ENCODE data around the gene BRSK2.

BRSK2 gene

DNA sequence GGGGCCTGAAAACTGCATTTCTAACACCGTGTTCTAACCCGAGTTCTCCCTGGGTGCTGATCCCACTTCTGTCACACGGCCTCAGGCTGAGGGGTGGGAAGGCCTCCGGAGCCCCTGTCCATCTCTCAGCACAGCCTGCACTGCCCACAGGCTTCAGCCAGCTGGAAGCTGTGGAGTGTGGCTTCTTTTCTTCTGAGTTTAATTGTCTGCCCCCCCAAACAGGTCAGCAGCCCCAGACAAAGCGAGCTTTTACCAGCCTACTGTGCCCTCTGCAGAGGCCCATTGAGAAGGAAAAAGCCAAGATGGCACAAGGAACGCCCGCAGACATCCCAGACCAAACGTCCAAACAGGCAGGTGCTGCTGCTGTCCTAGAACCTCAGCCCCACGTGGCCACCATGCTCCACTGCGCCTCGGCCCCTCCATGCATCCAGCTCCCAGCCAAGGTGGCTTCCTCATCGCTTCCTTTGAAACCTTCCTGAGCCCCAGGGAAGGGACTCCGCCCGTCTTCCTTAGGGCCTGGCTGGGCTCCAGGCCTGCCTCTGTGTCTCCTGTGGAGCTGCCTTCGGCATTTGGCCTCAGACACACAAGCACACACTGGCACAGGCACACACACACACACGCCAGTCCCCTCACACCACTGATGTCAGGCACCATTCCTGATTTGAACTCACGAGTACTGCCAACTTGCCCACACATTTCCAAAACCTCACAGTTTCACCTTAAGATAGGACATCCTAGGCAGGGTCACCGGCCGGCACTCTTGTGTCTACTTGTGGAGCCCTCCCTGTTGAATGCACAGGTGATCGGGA lies 95.2 kb downstream of the BRSK2 start:
- no peak for DNase-seq

DNA sequence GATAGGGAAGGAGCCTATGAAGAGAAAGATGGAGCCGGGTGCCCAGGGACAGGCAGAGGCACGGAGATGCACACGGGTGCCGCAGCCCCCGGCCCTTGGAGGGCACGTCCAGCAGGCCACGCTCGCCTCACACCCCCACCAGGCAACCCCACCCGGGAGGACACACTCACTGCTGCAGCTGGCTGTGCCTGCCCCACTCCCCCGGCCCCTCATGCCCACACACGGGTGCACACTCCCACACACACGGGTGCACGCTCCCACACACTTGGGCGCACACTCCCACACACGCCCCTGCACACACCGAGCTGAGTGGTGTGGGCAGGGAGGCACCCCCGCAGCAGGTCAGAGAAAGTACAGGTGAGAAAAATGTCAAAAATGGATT lies 95.8 kb downstream of the BRSK2 start:
- no peak for DNase-seq

DNA sequence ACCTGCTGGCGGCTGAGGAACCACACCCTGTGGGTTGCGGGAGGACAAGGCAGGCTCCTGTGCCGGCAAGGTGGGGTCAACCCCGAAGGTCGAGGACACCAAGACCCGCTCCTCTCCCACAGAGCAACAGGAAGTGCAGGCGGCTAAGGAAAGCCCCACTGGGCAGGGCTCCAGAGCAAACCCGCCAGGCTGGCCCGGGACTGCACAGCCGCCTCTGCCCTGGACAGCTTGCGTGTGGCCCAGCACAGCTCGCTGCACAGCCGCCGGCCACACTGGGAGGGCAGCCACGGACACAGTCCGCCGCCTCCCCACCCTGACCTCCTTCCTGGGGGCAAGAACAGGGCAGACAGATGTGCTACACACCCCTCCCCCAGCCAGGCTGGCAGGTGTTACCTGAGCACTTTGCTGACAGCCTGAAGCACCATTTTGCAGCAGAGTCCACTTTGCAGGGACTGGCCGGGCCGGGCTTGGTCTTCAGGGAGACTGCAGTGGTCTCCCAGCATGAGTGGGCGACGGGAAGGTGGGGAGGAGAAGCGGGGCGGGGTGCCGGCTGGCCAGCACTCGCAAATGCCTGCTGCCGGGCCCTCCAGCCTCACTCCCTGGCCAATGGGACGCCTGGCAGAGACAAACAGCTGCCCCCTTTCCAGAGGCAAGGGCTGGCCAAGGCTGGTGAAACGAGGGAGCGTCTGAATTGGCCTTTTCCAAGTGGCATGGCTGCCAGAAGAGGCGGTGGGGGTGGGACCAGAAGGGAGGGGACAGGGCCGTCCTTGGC lies 96.5 kb downstream of the BRSK2 start, which contains the start of gene MOB2:
TSS of gene MOB2 (minus strand) at position 726 of the 772 bp plus-strand sequence. CDS start at position 503, 223 bp downstream.
- DNase-seq, result no peak

DNA sequence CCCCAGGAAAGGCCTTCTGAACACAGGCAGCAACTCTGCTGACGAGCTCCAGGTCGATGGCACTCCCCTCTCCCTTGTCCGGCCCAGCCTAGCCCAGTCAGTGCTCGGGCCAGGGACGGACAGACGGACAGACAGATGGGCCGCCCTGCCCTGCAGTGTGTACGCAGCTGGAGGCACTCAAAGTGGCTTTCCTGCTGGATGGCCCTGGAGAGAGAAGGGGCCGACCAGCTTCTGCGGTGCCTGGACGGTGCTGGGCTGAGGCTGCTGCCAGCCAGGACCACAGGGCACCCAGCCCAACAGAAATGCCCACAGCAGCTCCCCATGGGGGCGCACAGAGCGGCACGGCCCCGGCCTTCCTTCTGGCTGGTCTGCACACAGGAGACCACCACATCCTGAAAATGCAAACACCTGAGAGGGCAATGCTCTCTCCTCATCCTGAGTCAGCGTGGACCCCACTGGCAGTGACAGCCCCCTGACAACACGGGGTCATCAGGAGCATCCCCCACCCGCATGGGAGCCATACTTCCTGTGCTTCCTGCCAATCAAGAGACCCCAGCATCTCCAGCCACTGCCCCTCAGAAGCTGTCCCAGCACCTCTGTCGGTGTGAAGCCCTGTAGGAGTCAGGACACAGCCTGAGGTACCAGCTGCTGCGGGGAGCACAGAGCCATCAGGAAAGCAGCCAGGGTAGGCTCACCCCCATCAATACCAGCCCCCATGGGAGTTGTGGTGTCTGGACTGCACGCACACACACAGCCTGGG lies 97.5 kb downstream of the BRSK2 start:
- no peak for DNase-seq

DNA sequence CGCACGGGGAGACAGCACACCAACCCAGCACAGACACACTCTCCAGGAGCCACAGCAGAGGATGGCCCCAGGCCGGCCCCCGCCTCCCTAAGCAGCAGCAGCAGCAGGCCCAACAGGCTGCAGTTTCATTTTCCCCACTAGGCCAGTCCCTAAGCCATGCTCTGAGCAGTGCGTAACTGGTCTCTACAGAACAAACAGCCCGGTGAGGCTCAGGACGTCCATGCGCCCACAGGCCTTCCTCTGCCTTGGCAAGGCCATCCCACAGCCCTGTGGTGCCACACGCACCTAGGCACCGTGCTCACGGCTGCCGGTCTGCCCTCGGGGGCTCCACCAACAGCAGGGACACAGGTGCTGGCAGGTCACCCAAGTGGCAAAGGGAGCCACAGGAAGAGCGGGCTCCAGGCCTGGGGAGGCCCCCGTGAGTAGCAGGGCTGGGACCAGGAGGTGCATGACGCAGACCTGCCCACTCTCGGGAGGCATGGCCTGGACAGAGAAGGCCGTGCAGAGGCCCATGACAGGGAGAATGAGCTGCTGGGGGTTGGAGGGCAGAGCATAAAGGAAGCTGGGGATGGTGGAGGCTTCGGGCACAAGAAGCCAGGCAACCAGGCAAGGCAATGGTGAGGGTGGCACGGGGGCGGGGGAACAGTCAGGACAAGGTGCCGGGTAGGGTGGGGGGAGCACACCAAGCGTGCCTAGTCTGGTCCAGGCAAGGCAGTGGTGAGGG lies 98.3 kb downstream of the BRSK2 start:
- no peak for DNase-seq

DNA sequence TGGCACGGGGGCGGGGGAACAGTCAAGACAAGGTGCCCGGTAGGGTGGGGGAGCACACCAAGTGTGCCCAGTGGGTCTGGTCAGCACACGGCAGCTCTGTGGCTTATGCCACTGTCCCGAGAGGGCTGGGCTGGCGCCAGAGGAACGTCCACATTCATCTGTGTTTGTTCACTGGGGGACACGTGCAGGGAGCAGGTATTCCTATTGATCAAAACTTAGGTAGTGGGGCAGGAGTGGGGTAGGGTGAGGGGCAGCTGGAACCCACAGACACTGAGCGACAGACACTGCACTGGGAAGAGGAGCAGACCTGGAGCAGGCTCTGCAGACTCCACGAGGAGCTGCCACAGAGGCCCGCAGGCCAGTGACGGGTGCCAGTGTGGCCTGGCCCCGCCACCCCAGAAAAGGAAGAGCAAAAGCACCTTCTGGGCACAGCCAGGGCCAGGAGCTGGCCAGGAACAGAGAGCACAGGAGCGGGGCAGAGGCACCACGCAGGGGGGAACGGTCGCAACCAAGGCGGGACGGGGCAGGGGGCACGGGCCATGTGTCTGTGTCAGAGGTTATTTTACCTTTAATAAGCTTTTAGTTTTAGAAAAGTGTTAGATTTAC lies 98.9 kb downstream of the BRSK2 start:
- DNase-seq, result no peak

DNA sequence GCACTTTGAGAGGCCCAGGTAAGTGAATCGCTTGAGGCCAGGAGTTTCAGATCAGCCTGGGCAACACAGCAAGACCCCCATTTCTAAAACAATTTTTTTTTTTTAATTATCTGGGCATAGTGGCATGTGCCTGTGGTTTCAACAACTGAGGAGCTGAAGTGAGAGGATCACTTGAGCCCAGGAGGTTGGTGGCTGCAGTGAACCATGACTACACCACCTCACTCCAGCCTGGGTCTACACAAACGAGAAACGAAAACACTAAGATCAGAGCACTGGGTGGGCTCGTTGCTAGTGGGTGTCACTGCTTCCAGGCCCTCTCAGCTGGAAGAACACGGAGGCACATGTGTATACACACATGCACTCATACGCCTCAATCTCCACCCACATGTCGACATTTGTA lies 100.9 kb downstream of the BRSK2 start:
- no peak for DNase-seq

DNA sequence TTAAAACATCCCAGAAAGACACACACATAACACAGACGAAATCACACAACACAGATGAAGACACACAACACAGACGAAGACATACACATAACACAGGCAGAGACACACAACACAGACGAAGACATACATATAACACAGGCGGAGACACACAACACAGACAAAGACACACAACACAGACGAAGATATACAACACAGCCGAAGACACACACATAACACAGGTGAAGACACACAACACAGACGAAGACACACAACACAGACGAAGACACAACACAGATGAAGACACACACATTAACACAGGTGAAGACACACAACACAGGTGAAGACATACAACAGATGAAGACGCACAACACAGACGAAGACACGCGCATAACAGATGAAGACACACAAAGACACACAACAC lies 101.6 kb downstream of the BRSK2 start:
- no peak for DNase-seq

DNA sequence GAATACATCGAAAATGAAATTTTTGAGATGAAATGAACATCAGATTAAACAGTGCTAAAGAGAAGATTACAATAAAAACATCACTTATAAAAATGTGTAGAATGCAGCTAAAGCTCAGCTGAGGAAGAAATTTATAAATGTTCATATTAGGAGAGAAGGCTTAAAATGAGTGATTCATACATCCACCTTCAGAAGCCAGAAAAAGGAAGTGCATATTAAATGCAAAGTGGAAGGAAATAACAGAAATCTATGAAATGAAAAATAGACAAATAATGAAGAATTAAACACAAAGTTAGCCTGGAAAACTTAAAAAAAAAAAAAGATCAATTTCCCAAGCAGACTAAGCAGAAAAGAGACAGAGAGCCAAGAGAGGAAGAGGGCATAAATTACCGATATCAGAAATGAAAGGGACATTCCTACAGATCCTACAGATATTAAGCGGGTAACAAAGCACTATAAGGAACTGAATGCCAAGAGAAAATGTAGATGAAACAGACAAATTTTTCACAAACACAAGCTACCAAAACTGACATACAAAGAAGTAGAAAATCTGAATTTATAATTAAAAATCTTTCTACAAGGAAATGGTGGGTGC lies 104.0 kb downstream of the BRSK2 start:
- no peak for DNase-seq

DNA sequence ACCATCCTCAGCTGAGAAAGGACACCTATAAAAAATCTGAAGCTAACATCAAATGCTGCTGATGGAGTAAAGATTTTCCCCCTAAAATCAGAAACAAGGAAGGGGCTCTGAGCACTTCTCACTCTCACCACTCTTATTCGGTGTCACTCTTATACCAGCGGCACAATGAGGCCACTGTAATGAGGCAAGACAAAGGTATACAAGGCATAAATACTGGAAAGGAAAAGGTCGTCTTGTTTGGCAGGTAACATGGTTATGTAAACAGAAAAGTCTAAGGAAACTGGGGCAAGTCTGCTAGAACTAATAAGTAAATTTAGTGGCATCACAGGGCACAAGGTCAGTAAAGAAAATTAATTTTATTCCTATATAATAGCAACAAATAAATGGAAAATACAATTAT lies 104.9 kb downstream of the BRSK2 start:
- DNase-seq, result no peak

DNA sequence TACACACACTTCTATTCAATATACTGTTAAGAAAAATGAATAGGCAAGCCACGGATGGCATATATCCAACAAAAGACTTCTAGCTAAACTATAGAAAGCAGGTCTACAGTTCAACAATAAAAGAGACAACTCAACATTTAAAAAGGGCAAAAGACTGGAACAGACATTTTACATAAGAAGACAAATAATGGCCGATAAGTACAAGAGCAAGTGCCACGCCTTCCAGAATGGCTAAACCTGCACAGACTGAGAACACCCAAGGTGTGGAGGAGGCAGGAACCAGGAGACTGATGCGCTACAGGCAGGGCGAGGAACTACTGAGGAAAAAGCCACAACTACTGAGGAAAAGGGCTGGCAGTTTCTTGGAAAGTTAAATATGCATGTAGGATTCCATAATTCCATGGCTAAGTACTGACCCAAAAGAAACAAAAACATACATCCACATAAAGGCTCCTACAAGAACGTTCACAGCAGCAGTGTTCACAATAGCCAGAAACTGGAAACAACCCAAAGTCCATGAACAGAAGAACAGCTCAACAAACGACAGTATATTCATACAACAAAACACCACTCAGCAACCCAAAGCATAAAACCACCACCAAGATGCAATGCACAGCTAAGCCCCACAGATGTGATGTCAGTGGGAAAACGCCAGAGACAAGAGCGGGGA lies 106.5 kb downstream of the BRSK2 start:
- DNase-seq, result no peak

DNA sequence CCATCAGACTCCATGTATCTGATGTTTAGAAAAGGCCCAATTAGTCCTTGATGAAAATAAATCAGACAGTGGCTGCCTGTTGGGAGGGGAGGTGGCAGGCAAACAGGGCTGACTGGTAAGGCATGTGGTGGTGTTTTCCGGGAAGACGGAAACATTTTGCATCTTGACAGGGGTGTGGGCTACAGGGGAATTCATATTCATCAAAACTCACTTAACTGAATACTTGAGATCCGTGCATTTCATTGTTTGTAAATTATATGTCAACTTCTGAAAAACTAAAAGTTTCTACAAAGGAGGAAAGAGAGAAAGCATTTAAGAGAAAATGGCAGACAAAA lies 107.0 kb downstream of the BRSK2 start:
- no peak for DNase-seq

DNA sequence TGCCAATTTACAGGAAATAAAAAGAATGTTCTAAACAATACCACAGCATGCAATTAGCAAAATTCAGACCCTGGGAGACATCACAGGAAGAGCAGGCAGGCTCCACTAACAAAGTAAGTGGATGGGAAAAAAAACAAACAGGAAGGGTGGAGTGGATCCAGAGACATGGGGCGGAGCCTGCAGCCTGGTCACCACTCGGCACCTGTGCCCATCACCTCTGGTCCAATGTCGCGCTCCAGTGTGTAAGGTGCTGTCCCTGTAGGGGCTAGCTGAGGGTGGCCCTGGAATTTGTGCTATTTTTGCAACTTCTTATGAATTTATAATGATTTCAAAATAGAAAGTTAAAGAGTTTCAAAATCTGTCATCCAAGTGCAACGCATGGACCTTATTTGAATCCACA lies 107.9 kb downstream of the BRSK2 start:
- no peak for DNase-seq

DNA sequence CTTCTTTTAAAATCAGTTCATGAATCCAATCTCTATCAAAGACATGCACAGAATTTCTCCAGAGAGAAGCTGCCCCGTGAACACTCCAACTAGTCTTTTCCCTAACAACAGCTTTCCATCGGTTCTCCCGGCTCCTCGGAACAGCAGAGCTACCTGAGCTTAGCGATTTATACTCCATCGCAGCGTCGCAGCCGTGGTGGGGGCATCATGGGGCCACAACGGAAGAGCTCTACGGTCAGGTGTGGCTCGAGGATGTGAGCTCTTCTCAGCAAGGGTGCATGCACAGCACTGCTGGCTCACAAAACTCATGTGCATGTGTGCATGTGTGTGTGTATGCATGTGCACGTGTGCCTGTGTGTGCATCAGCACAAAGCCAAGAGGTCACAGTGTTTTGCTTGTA lies 108.5 kb downstream of the BRSK2 start:
- no peak for DNase-seq

DNA sequence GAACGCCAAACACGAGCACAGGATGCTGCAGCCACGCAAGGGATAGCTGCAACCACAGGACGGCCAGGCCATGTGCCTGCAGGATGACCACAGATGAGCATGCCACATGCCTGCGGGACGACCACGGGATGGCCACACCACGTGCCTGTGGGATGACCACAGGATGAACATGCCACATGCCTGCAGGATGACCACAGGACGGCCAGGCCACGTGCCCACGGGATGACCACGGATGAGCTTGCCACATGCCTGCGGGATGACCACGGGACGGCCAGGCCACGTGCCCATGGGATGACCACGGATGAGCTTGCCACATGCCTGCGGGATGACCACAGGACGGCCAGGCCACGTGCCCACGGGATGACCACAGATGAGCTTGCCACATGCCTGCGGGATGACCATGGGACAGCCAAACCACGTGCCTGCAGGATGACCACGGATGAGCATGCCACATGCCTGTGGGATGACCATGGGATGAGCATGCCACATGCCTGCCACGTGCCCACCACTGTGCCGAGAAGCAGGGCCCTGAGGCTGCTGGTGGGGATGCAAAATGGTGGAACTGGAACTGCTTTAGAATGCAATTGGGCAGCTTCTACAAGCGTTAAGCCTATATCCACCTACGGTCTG lies 109.6 kb downstream of the BRSK2 start:
- no peak for DNase-seq

DNA sequence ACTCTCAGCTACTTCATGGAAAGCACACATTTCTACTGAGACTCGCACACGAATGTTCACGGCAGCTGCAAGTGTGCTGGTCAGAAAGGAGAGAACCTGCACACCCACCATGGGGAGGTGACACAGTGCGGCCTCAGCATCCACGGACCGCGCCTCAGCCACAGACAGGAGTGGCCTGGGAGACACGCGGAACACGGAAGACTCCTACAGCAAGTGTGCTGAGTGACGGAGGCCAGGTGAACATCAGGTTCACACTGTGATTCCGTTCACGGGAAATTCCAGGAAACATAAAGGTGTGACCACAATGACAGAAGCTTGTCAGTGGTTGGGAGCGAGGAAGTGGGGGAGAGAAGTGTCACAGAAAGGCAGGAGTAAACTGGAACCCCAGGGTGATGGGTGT lies 110.2 kb downstream of the BRSK2 start:
- DNase-seq, result no peak

DNA sequence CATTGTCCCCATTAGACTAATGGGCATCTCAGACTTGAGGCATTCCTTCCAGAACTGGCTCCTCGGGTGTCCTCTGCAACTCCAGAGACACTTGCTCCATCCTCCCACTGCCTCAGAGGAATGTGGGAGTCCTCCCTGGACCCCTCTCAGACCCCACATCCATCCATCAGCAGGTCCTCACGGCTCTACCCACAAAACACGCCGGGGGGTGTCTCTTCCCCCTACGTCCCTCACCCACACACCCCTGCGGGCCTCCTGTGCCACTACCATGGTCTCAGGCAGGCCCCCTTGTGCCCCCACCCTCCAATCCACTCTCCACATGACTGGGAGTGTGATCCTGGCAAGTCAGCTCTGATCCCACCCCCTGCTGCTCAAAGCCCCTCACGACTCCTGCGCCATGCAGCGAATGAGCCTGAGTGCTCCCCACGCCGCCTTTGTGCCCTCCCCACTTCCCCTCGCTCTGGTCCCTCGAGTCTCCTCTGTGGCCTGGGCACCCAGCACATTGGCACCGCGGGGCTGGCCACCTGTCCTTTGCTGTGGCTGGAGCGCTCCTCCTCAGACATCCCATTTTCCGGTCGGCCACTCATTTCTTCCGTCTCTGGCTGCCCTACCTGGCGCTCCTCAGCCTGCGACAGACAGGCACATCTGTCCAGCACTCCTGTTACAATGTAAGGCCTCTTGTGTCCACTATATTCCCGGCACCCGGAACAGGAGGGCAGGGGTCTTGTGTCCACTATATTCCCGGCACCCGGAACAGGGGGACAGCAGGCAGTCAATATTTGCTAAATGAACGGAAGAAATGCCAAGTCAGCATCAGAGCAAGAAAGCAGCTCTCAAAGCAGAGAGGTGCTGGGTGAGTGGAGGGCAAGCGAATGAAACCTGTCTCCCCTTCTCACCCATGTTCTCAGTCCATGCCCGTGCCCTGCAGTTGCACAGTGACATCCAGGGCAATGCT lies 111.0 kb downstream of the BRSK2 start:
- DNase-seq, result no peak

DNA sequence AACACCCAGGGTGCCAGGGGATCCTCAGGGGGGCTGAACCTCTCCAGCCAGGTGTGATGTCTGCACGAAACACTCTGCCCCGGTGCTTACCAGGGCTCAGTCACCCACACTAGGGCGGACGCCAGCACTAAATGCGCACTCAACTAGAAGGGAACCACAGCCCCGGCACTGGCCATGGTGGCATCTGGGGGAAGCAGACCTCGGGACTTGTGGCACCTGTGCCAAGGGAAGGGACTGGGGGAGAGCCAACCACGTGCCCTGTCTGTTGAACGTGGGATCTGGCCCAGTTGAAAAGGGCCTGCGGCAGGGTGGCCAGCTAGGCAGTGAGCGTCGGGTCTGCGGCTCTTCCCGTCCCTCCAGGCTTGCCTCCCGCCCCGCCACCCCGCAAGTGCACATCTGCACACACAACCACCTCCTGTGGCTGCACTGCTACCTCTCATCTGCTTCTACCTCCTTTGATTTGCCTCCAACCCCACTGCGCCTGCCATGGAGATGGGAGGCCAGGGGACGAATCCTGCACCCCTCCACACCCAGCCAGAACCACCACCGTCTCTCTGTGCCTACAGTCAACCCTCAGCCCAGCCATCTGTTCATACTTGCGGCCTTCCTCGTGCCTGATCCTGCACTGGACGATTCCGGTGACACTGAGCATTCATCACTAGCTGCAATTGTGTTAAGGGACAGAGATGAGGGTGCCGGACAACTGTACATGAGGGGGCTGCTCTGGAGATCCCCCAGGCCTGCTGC lies 111.9 kb downstream of the BRSK2 start:
- DNase-seq, result no peak

Measured in NCI-H526 treated with DMSO at 0.1 percent for 48 hours (cell line).